Measurements from ENCODE around the gene APOLD1.
"Not testable (repeated sequence)": the region's sequence is repeated elsewhere in the genome, so short reads cannot be mapped to it uniquely, and the experiment has no call there.

APOLD1 gene

GRCh38 chr12:12807970-12808702 lies 22.7 kb downstream of the APOLD1 start:
- no peak for DNase-seq (ENCODE audit: low read depth, low spot score)

GRCh38 chr12:12810553-12811021 lies 25.1 kb downstream of the APOLD1 start:
- no peak for DNase-seq (ENCODE audit: low read depth, low spot score)

GRCh38 chr12:12811343-12811742 lies 25.9 kb downstream of the APOLD1 start:
- no peak for DNase-seq (ENCODE audit: low read depth, low spot score)

GRCh38 chr12:12812174-12812573 lies 26.7 kb downstream of the APOLD1 start:
- DNase-seq (ENCODE audit: low read depth, low spot score): no peak

GRCh38 chr12:12812618-12813119 lies 27.2 kb downstream of the APOLD1 start:
- no peak for DNase-seq (ENCODE audit: low read depth, low spot score)

GRCh38 chr12:12813120-12814101 lies 28.0 kb downstream of the APOLD1 start, which contains the start of gene DDX47:
TSS of gene DDX47 (plus strand) at chr12:12813346. CDS start at chr12:12813368, 22 bp downstream.
- peak; percentile 95 for DNase-seq (ENCODE audit: low read depth, low spot score)

- no peak for DNase-seq (ENCODE audit: low read depth, low spot score)
These were observed 32.2 kb downstream of the APOLD1 start for GRCh38 chr12:12817616-12818015.

GRCh38 chr12:12818701-12819100 lies 33.2 kb downstream of the APOLD1 start:
- DNase-seq (ENCODE audit: low read depth, low spot score): no peak

- no peak for DNase-seq (ENCODE audit: low read depth, low spot score)
These were observed 33.8 kb downstream of the APOLD1 start for GRCh38 chr12:12819221-12819620.

GRCh38 chr12:12819752-12820311 lies 34.4 kb downstream of the APOLD1 start:
- no peak for DNase-seq (ENCODE audit: low read depth, low spot score)

- DNase-seq (ENCODE audit: low read depth, low spot score): not testable (repeated sequence)
These were observed 34.9 kb downstream of the APOLD1 start for GRCh38 chr12:12820376-12820775.

GRCh38 chr12:12821975-12822374 lies 36.5 kb downstream of the APOLD1 start:
- DNase-seq (ENCODE audit: low read depth, low spot score): no peak

- DNase-seq (ENCODE audit: low read depth, low spot score): no peak
These were observed 37.4 kb downstream of the APOLD1 start for GRCh38 chr12:12822886-12823285.

GRCh38 chr12:12823300-12823699 lies 37.8 kb downstream of the APOLD1 start:
- DNase-seq (ENCODE audit: low read depth, low spot score): no peak

GRCh38 chr12:12823811-12824210 lies 38.4 kb downstream of the APOLD1 start:
- DNase-seq (ENCODE audit: low read depth, low spot score): no peak

- no peak for DNase-seq (ENCODE audit: low read depth, low spot score)
These were observed 50.1 kb downstream of the APOLD1 start for GRCh38 chr12:12835378-12836146.

- no peak for DNase-seq (ENCODE audit: low read depth, low spot score)
These were observed 51.1 kb downstream of the APOLD1 start for GRCh38 chr12:12836571-12836970.

GRCh38 chr12:12837025-12837812 lies 51.8 kb downstream of the APOLD1 start:
- DNase-seq (ENCODE audit: low read depth, low spot score): no peak

- no peak for DNase-seq (ENCODE audit: low read depth, low spot score)
These were observed 52.3 kb downstream of the APOLD1 start for GRCh38 chr12:12837813-12838153.

GRCh38 chr12:12839003-12839395 lies 53.5 kb downstream of the APOLD1 start:
- DNase-seq (ENCODE audit: low read depth, low spot score): no peak

All from activated naive CD8-positive, alpha-beta T cell treated with anti-CD3 and anti-CD28 coated beads, Interleukin-2, amount 50 U/mL, for 16 hours (primary cell).